ENCODE data around the gene ZNF79.

- TF ChIP-seq POLR2A (IDR thresholded peaks at IDR 0.05; ENCODE audit: low read length) (no peak), GATA1 (IDR thresholded peaks at IDR 0.05; ENCODE audit: low read depth, low read length) (no peak)
Measured at GRCh38 chr9:127493592-127494303, 69.6 kb downstream of the ZNF79 start.
